ENCODE data around the gene RAI1. TPM values are rescaled to one million over a fixed set of nuclear protein-coding genes. Genes with fewer than 3 reads are reported as not detected.

The RAI1 gene
- total and polyA plus RNA-seq, 5 experiments from 2014 or later: 1.5 to 35.2 (median 4.0) TPM

- no peaks in the 10 kb centered on the region for H3K9me3 Mint-ChIP-seq
- POLR2A ChIA-PET: no interaction called here
- H3K4me1 Mint-ChIP-seq: peaks cover 21 to 53% (median 46%) of the 10 kb centered on the region in 4 donors
- H3K27me3 Mint-ChIP-seq: no peaks in the 10 kb centered on the region
- H3K4me3 Mint-ChIP-seq: no peak overlapping the region
- H3K36me3 Mint-ChIP-seq: no peaks in the 10 kb centered on the region
- peak overlapping the region in 8 of 10 donors; percentile 10 to 87 (median 42) for H3K27ac Mint-ChIP-seq
- DNase-seq: no peak
- no peak for ATAC-seq
These were observed 161.8 kb downstream of the RAI1 start for GRCh38 chr17:17843096-17843495.

- Mint-ChIP-seq H3K27ac (peak overlapping the region in 2 of 10 donors; percentile 13 to 53), H3K4me1 (peaks cover 25 to 53% (median 46%) of the 10 kb centered on the region in 4 donors), H3K9me3 (no peaks in the 10 kb centered on the region), H3K27me3 (no peaks in the 10 kb centered on the region), H3K4me3 (no peak overlapping the region), H3K36me3 (no peaks in the 10 kb centered on the region)
- POLR2A ChIA-PET: no interaction called here
- DNase-seq (no peak), ATAC-seq (no peak)
These were observed 162.8 kb downstream of the RAI1 start for GRCh38 chr17:17844079-17844478.

GRCh38 chr17:17844500-17844899, 163.2 kb downstream of the RAI1 start:
- Mint-ChIP-seq H3K27ac (peak overlapping the region in 2 of 10 donors; percentile 13 to 53), H3K4me3 (no peak overlapping the region), H3K9me3 (no peaks in the 10 kb centered on the region), H3K4me1 (peaks cover 29 to 53% (median 46%) of the 10 kb centered on the region in 4 donors), H3K36me3 (no peaks in the 10 kb centered on the region), H3K27me3 (no peaks in the 10 kb centered on the region)
- ATAC-seq (no peak), DNase-seq (no peak)
- POLR2A ChIA-PET: interaction anchor here (1.9 kb wide), 1 partner anchor 8 kb away, joined by 10 read pairs; the partner anchor contains the start of gene SREBF1

- ATAC-seq (no peak), DNase-seq (no peak)
- H3K27me3 Mint-ChIP-seq: no peaks in the 10 kb centered on the region
- peaks cover 32 to 59% (median 49%) of the 10 kb centered on the region in 4 donors for H3K4me1 Mint-ChIP-seq
- H3K9me3 Mint-ChIP-seq: no peaks in the 10 kb centered on the region
- H3K27ac Mint-ChIP-seq: peak overlapping the region in 6 of 10 donors; percentile 15 to 96 (median 69)
- no peaks in the 10 kb centered on the region for H3K36me3 Mint-ChIP-seq
- peak overlapping the region in 1 of 10 donors; percentile 11 for H3K4me3 Mint-ChIP-seq
- POLR2A ChIA-PET: interaction anchor here (0.8 to 1.9 kb wide), 3 partner anchors 9 to 23 kb away, joined by 3 to 10 read pairs (median 4); partner anchors contain the start of gene SREBF1
These were observed 164.0 kb downstream of the RAI1 start for GRCh38 chr17:17845046-17845775.

- peak overlapping the region in 3 of 10 donors; percentile 4 to 40 (median 33) for H3K4me3 Mint-ChIP-seq
- peak overlapping the region in 8 of 10 donors; percentile 56 to 96 (median 82) for H3K27ac Mint-ChIP-seq
- H3K4me1 Mint-ChIP-seq: peaks cover 37 to 62% (median 53%) of the 10 kb centered on the region in 4 donors
- DNase-seq (no peak), ATAC-seq (no peak)
- H3K9me3 Mint-ChIP-seq: no peaks in the 10 kb centered on the region
- POLR2A ChIA-PET: interaction anchor here (0.6 to 1.9 kb wide), 3 partner anchors 10 to 24 kb away, joined by 3 to 10 read pairs (median 3); partner anchors contain the start of gene SREBF1
- no peaks in the 10 kb centered on the region for H3K36me3 Mint-ChIP-seq
- no peaks in the 10 kb centered on the region for H3K27me3 Mint-ChIP-seq
These were observed 164.7 kb downstream of the RAI1 start for GRCh38 chr17:17846003-17846402.

GRCh38 chr17:17846645-17847044, 165.4 kb downstream of the RAI1 start:
- ATAC-seq (no peak), DNase-seq (no peak)
- H3K36me3 Mint-ChIP-seq: no peaks in the 10 kb centered on the region
- H3K9me3 Mint-ChIP-seq: no peaks in the 10 kb centered on the region
- peak overlapping the region; percentile 21 to 96 (median 75) for H3K27ac Mint-ChIP-seq
- H3K4me3 Mint-ChIP-seq: peak overlapping the region in 5 of 10 donors; percentile 24 to 84 (median 66)
- H3K4me1 Mint-ChIP-seq: peaks cover 41 to 65% (median 56%) of the 10 kb centered on the region in 4 donors
- POLR2A ChIA-PET: interaction anchor here (1.9 to 10.0 kb wide), 2 partner anchors 10 kb away, joined by 10 to 152 read pairs; partner anchors contain the start of gene SREBF1
- no peaks in the 10 kb centered on the region for H3K27me3 Mint-ChIP-seq

- Mint-ChIP-seq H3K27ac (peak overlapping the region in 9 of 10 donors; percentile 77 to 99 (median 90)), H3K4me1 (peaks cover 47 to 71% (median 62%) of the 10 kb centered on the region in 4 donors), H3K36me3 (no peaks in the 10 kb centered on the region), H3K4me3 (peak overlapping the region in 6 of 10 donors; percentile 34 to 84 (median 69)), H3K27me3 (no peaks in the 10 kb centered on the region), H3K9me3 (no peaks in the 10 kb centered on the region)
- no peak for DNase-seq
- POLR2A ChIA-PET: interaction anchor here (1.2 to 10.0 kb wide), 3 partner anchors 11 to 40 kb away, joined by 3 to 152 read pairs (median 17); partner anchors contain the start of gene SREBF1
- no peak for ATAC-seq
These were observed 165.9 kb downstream of the RAI1 start for GRCh38 chr17:17847118-17847689.

- H3K9me3 Mint-ChIP-seq: no peaks in the 10 kb centered on the region
- ATAC-seq: no peak
- H3K36me3 Mint-ChIP-seq: no peaks in the 10 kb centered on the region
- POLR2A ChIA-PET: interaction anchor here (1.2 to 10.0 kb wide), 4 partner anchors 11 to 55 kb away, joined by 3 to 152 read pairs (median 13); partner anchors contain the start of gene SREBF1
- DNase-seq: no peak
- H3K4me1 Mint-ChIP-seq: peaks cover 47 to 71% (median 64%) of the 10 kb centered on the region in 4 donors
- peak overlapping the region; percentile 81 to 99 (median 96) for H3K27ac Mint-ChIP-seq
- H3K4me3 Mint-ChIP-seq: peak overlapping the region in 8 of 10 donors; percentile 38 to 84 (median 60)
- H3K27me3 Mint-ChIP-seq: no peaks in the 10 kb centered on the region
These were observed 166.5 kb downstream of the RAI1 start for GRCh38 chr17:17847726-17848125.

GRCh38 chr17:17848311-17849082, 167.2 kb downstream of the RAI1 start:
- H3K36me3 Mint-ChIP-seq: no peaks in the 10 kb centered on the region
- H3K4me3 Mint-ChIP-seq: peak overlapping the region; percentile 61 to 86 (median 78)
- DNase-seq: no peak
- no peak for ATAC-seq
- H3K9me3 Mint-ChIP-seq: no peaks in the 10 kb centered on the region
- H3K27ac Mint-ChIP-seq: peak overlapping the region; percentile 91 to 99 (median 96)
- no peaks in the 10 kb centered on the region for H3K27me3 Mint-ChIP-seq
- POLR2A ChIA-PET: interaction anchor here (1.1 to 10.0 kb wide), 16 partner anchors 7 to 166 kb away, joined by 3 to 152 read pairs (median 6); partner anchors contain the start of gene SREBF1
- peaks cover 47 to 76% (median 64%) of the 10 kb centered on the region in 4 donors for H3K4me1 Mint-ChIP-seq

- POLR2A ChIA-PET: interaction anchor here (0.8 to 10.0 kb wide), 21 partner anchors 8 to 167 kb away, joined by 3 to 152 read pairs (median 4); partner anchors contain the start of genes DRC3, SREBF1 and TOM1L2
- H3K4me3 Mint-ChIP-seq: peak overlapping the region; percentile 61 to 86 (median 78)
- peak overlapping the region; percentile 91 to 99 (median 96) for H3K27ac Mint-ChIP-seq
- H3K4me1 Mint-ChIP-seq: peaks cover 47 to 82% (median 67%) of the 10 kb centered on the region in 4 donors
- no peaks in the 10 kb centered on the region for H3K36me3 Mint-ChIP-seq
- no peaks in the 10 kb centered on the region for H3K9me3 Mint-ChIP-seq
- H3K27me3 Mint-ChIP-seq: no peaks in the 10 kb centered on the region
- peak; percentile 58 to 90 (median 80) for DNase-seq
- ATAC-seq: peak; percentile 90
These were observed 168.0 kb downstream of the RAI1 start for GRCh38 chr17:17849147-17849820.

GRCh38 chr17:17849845-17850373, 168.7 kb downstream of the RAI1 start:
- peak; percentile 45 to 85 (median 72) for DNase-seq
- POLR2A ChIA-PET: interaction anchor here (0.6 to 10.0 kb wide), 20 partner anchors 8 to 168 kb away, joined by 3 to 152 read pairs (median 4); partner anchors contain the start of genes DRC3, SREBF1 and TOM1L2
- ATAC-seq: peak; percentile 58 to 72
- Mint-ChIP-seq H3K27me3 (no peaks in the 10 kb centered on the region), H3K27ac (peak overlapping the region; percentile 91 to 99 (median 96)), H3K4me1 (peaks cover 49 to 87% (median 70%) of the 10 kb centered on the region in 4 donors), H3K9me3 (no peaks in the 10 kb centered on the region), H3K36me3 (no peaks in the 10 kb centered on the region), H3K4me3 (peak overlapping the region; percentile 55 to 86 (median 77))

Data from naive thymus-derived CD8-positive, alpha-beta T cell (primary cell).